Osteoblast (primary cell): Measurements from ENCODE around the gene PPARG. TPM values are rescaled to one million over a fixed set of nuclear protein-coding genes. Genes with fewer than 3 reads are reported as not detected.

Experiments used
- DNase-seq: peaks from one replicate; pipeline ENCODE4 v3.0.0; 2011; ENCODE audit warnings: low spot score, mixed read lengths; ENCODE audit not compliant: insufficient read length; ENCODE audit errors: missing footprints
- H2AFZ ChIP-seq: 2 replicates; pipeline ENCODE4 v1.6.0; 2011; ENCODE audit warnings: mild to moderate bottlenecking, low read length
- H3K27ac ChIP-seq: 2 replicates; pipeline ENCODE4 v1.5.1; 2011; ENCODE audit warnings: mild to moderate bottlenecking, low read depth, low read length, moderate library complexity
- H3K27me3 ChIP-seq: 2 replicates; pipeline ENCODE4 v1.6.0; 2012; ENCODE audit warnings: mild to moderate bottlenecking, control low read depth, inconsistent platforms, low read length, moderate library complexity; ENCODE audit not compliant: insufficient read depth
- H3K36me3 ChIP-seq: 2 replicates; pipeline ENCODE4 v1.5.1; 2011; ENCODE audit warnings: mild to moderate bottlenecking, low read length, control low read depth, moderate library complexity; ENCODE audit not compliant: insufficient read depth
- H3K4me1 ChIP-seq: 2 replicates; pipeline ENCODE4 v1.5.1; 2011; ENCODE audit warnings: mild to moderate bottlenecking, low read length, control low read depth, moderate library complexity; ENCODE audit not compliant: insufficient read depth
- H3K4me2 ChIP-seq: 2 replicates; pipeline ENCODE4 v1.6.0; 2011; ENCODE audit warnings: mild to moderate bottlenecking, low read length; ENCODE audit not compliant: insufficient read depth
- H3K4me3 ChIP-seq: fragments of 200-600 bp; sonication (generic); 3 replicates; pipeline ENCODE4 v1.5.1; 2012; ENCODE audit warnings: mild to moderate bottlenecking, low read length, inconsistent platforms; ENCODE audit not compliant: insufficient read depth
- H3K79me2 ChIP-seq: 2 replicates; pipeline ENCODE4 v1.6.0; 2012; ENCODE audit warnings: mild to moderate bottlenecking, low read length, control low read depth, inconsistent platforms; ENCODE audit not compliant: insufficient read depth
- H3K9me3 ChIP-seq: 2 replicates; pipeline ENCODE4 v1.5.1; 2011; ENCODE audit warnings: low read depth, low read length, control low read depth
- H4K20me1 ChIP-seq: 2 replicates; pipeline ENCODE4 v1.6.0; 2012; ENCODE audit warnings: mild to moderate bottlenecking, low read length, control low read depth; ENCODE audit not compliant: insufficient read depth
- CTCF ChIP-seq: IDR thresholded peaks from 2 replicates; pipeline ENCODE4 v1.5.1; 2011; ENCODE audit warnings: mild to moderate bottlenecking, low read depth, low read length, moderate library complexity; ENCODE audit errors: extremely low read depth
- total RNA-seq: library from RNA; depleted of rRNA; stranded (reverse); fragments of >200 nt; gene quantifications from 2 replicates; pipeline ENCODE4 v1.2.3, GENCODE V29; 2012

Gene PPARG
- total RNA-seq, 1 donor = 7.2 TPM

- no peak for DNase-seq
- Histone ChIP-seq H3K4me3 (no peak overlapping the region), H3K4me2 (no peak overlapping the region), H3K9me3 (no peaks in the 10 kb centered on the region), H3K27ac (no peak overlapping the region), H3K79me2 (no peaks in the 10 kb centered on the region), H3K27me3 (no peaks in the 10 kb centered on the region), H2AFZ (no peak overlapping the region), H3K36me3 (no peaks in the 10 kb centered on the region), H4K20me1 (no peaks in the 10 kb centered on the region), H3K4me1 (peaks cover 11% of the 10 kb centered on the region)
- no peak for TF ChIP-seq CTCF
Observed at GRCh38 chr3:12408984-12409683, 120.3 kb downstream of the PPARG start.

- no peak for TF ChIP-seq CTCF
- peaks cover 11% of the 10 kb centered on the region for H3K4me1 ChIP-seq
- no peak overlapping the region for H3K4me2 ChIP-seq
- no peaks in the 10 kb centered on the region for H3K36me3 ChIP-seq
- no peaks in the 10 kb centered on the region for H4K20me1 ChIP-seq
- no peak overlapping the region for H3K4me3 ChIP-seq
- no peaks in the 10 kb centered on the region for H3K9me3 ChIP-seq
- H3K27ac ChIP-seq = no peak overlapping the region
- no peaks in the 10 kb centered on the region for H3K27me3 ChIP-seq
- no peaks in the 10 kb centered on the region for H3K79me2 ChIP-seq
- no peak for DNase-seq
- no peak overlapping the region for H2AFZ ChIP-seq
Observed at GRCh38 chr3:12409684-12410596, 121.1 kb downstream of the PPARG start.

GRCh38 chr3:12413721-12414255 lies 124.9 kb downstream of the PPARG start:
- no peak for TF ChIP-seq CTCF
- Histone ChIP-seq H3K4me2 (no peak overlapping the region), H2AFZ (no peak overlapping the region), H3K4me3 (no peak overlapping the region), H4K20me1 (no peaks in the 10 kb centered on the region), H3K27me3 (no peaks in the 10 kb centered on the region), H3K4me1 (no peaks in the 10 kb centered on the region), H3K27ac (no peak overlapping the region), H3K9me3 (no peaks in the 10 kb centered on the region), H3K79me2 (no peaks in the 10 kb centered on the region), H3K36me3 (no peaks in the 10 kb centered on the region)
- peak; percentile 22 for DNase-seq
